SU-DHL-6 (cell line): Measurements from ENCODE around the gene CRYAB.

Experiments used
- H2AFZ ChIP-seq: fragments of 200-600 bp; sonication (generic); 2 replicates; pipeline ENCODE4 v1.6.1; 2014; ENCODE audit warnings: low read depth, mild to moderate bottlenecking, moderate library complexity, mixed read lengths, antibody characterized with exemption, low read length; ENCODE audit not compliant: severe bottlenecking
- H3F3A ChIP-seq: fragments of 200-600 bp; shearing (Covaris generic); 2 replicates; pipeline ENCODE4 v1.6.0; 2016; ENCODE audit warnings: antibody characterized with exemption, mild to moderate bottlenecking; ENCODE audit not compliant: insufficient read depth
- H3K27ac ChIP-seq: fragments of 200-600 bp; sonication (generic); 2 replicates; pipeline ENCODE4 v1.5.1; 2016; ENCODE audit warnings: low read depth, mild to moderate bottlenecking, low read length, moderate library complexity, mixed read lengths
- H3K27me3 ChIP-seq: fragments of 200-600 bp; sonication (generic), shearing (Covaris generic); 2 replicates; pipeline ENCODE4 v1.6.0; 2014; ENCODE audit warnings: mild to moderate bottlenecking, low read length
- H3K36me3 ChIP-seq: fragments of 200-600 bp; sonication (generic); 2 replicates; pipeline ENCODE4 v1.6.1; 2014; ENCODE audit warnings: mild to moderate bottlenecking, low read length, mixed read lengths
- H3K4me2 ChIP-seq: fragments of 300-600, 200-600 bp; shearing (Covaris generic), sonication (generic); 2 replicates; pipeline ENCODE4 v1.6.0; 2014; ENCODE audit warnings: low read length, low read depth, mild to moderate bottlenecking; ENCODE audit not compliant: poor library complexity, severe bottlenecking
- H3K4me3 ChIP-seq: fragments of 200-600 bp; sonication (generic); 2 replicates; pipeline ENCODE4 v1.5.1; 2014; ENCODE audit warnings: antibody characterized with exemption, low read length, mild to moderate bottlenecking, mixed read lengths; ENCODE audit not compliant: insufficient read depth, poor library complexity, severe bottlenecking
- H3K79me2 ChIP-seq: fragments of 200-600 bp; sonication (generic); 2 replicates; pipeline ENCODE4 v1.6.1; 2014; ENCODE audit warnings: mild to moderate bottlenecking, low read length, moderate library complexity; ENCODE audit not compliant: insufficient read depth
- H3K9ac ChIP-seq: fragments of 200-600 bp; sonication (generic); 2 replicates; pipeline ENCODE4 v1.7.0; 2014; ENCODE audit warnings: mild to moderate bottlenecking, low read length
- H3K9me2 ChIP-seq: fragments of 200-600 bp; sonication (generic); replicated peaks from 2 replicates; pipeline ENCODE4 v1.6.1; 2014; ENCODE audit warnings: low read length; ENCODE audit not compliant: insufficient read depth
- H3K9me3 ChIP-seq: fragments of 200-600 bp; sonication (generic); 2 replicates; pipeline ENCODE4 v1.6.1; 2014; ENCODE audit warnings: low read length, mixed read lengths; ENCODE audit not compliant: insufficient read depth
- H4K20me1 ChIP-seq: fragments of 200-600 bp; sonication (generic); 2 replicates; pipeline ENCODE4 v1.6.1; 2014; ENCODE audit warnings: low read depth, mild to moderate bottlenecking, antibody characterized with exemption, low read length, moderate library complexity, mixed read lengths
- CTCF ChIP-seq: fragments of 200-600 bp; sonication (generic); IDR thresholded peaks from one replicate; pipeline ENCODE4 v1.5.1; 2017; ENCODE audit warnings: antibody characterized with exemption, mild to moderate bottlenecking, low read length, moderate library complexity; ENCODE audit not compliant: insufficient read depth, poor library complexity, severe bottlenecking
- EZH2phosphoT487 ChIP-seq: fragments of 200-600 bp; sonication (generic), shearing (Covaris generic); conservative IDR thresholded peaks from 2 replicates; pipeline ENCODE4 v1.6.1; 2018; ENCODE audit warnings: mild to moderate bottlenecking, antibody characterized with exemption, low read length, moderate library complexity, mixed read lengths

The CRYAB gene

GRCh38 chr11:111909378-111909777 lies 2.2 kb downstream of the CRYAB start:
- H3K9me2 ChIP-seq: no peaks in the 10 kb centered on the region
- no peak overlapping the region for H2AFZ ChIP-seq
- H3K4me2 ChIP-seq: no peak overlapping the region
- TF ChIP-seq CTCF: no peak
- no peaks in the 10 kb centered on the region for H4K20me1 ChIP-seq
- no peaks in the 10 kb centered on the region for H3F3A ChIP-seq
- no peaks in the 10 kb centered on the region for H3K9me3 ChIP-seq
- H3K36me3 ChIP-seq: no peaks in the 10 kb centered on the region
- no peak overlapping the region for H3K4me3 ChIP-seq
- no peaks in the 10 kb centered on the region for H3K27me3 ChIP-seq
- H3K27ac ChIP-seq: no peak overlapping the region
- no peak overlapping the region for H3K9ac ChIP-seq
- no peaks in the 10 kb centered on the region for H3K79me2 ChIP-seq

GRCh38 chr11:111908639-111909305 lies 2.8 kb downstream of the CRYAB start:
- no peak overlapping the region for H3K4me3 ChIP-seq
- H3K27ac ChIP-seq: no peak overlapping the region
- H3K79me2 ChIP-seq: no peaks in the 10 kb centered on the region
- H4K20me1 ChIP-seq: no peaks in the 10 kb centered on the region
- no peak overlapping the region for H2AFZ ChIP-seq
- no peaks in the 10 kb centered on the region for H3K9me2 ChIP-seq
- H3F3A ChIP-seq: no peaks in the 10 kb centered on the region
- H3K9ac ChIP-seq: no peak overlapping the region
- no peaks in the 10 kb centered on the region for H3K27me3 ChIP-seq
- no peak for TF ChIP-seq CTCF
- no peak for TF ChIP-seq EZH2phosphoT487
- no peaks in the 10 kb centered on the region for H3K9me3 ChIP-seq
- H3K4me2 ChIP-seq: no peak overlapping the region
- no peaks in the 10 kb centered on the region for H3K36me3 ChIP-seq

- Histone ChIP-seq H3K9ac (no peak overlapping the region), H3K27me3 (no peaks in the 10 kb centered on the region), H3K9me2 (no peaks in the 10 kb centered on the region), H3K4me3 (no peak overlapping the region), H3K4me2 (no peak overlapping the region), H3K36me3 (no peaks in the 10 kb centered on the region), H3K27ac (no peak overlapping the region), H2AFZ (no peak overlapping the region), H3K79me2 (no peaks in the 10 kb centered on the region), H3K9me3 (no peaks in the 10 kb centered on the region), H4K20me1 (no peaks in the 10 kb centered on the region), H3F3A (no peaks in the 10 kb centered on the region)
- no peak for TF ChIP-seq EZH2phosphoT487
- TF ChIP-seq CTCF: no peak
Observed at GRCh38 chr11:111906680-111907079, 4.9 kb downstream of the CRYAB start.

- H3K27me3 ChIP-seq: no peaks in the 10 kb centered on the region
- no peaks in the 10 kb centered on the region for H3K79me2 ChIP-seq
- no peaks in the 10 kb centered on the region for H3K36me3 ChIP-seq
- H3K27ac ChIP-seq: no peak overlapping the region
- no peak overlapping the region for H3K4me2 ChIP-seq
- H3K4me3 ChIP-seq: no peak overlapping the region
- H3F3A ChIP-seq: no peaks in the 10 kb centered on the region
- no peaks in the 10 kb centered on the region for H3K9me2 ChIP-seq
- H3K9ac ChIP-seq: no peak overlapping the region
- no peak overlapping the region for H2AFZ ChIP-seq
- no peak for TF ChIP-seq EZH2phosphoT487
- TF ChIP-seq CTCF: no peak
- no peaks in the 10 kb centered on the region for H3K9me3 ChIP-seq
- no peaks in the 10 kb centered on the region for H4K20me1 ChIP-seq
Observed at GRCh38 chr11:111905411-111905810, 6.2 kb downstream of the CRYAB start.
